ENCODE results near the gene MB. TPM values are rescaled to one million over a fixed set of nuclear protein-coding genes. Genes with fewer than 3 reads are reported as not detected.

Gene MB
- total RNA-seq, 4 donors from 2014 or later: 7,153 to 19,373 (median 11,028) TPM

- in situ Hi-C loops (cut with MboI; ENCODE audit: low sequenced_read_pairs in 4 of 4) (loop anchor here in 3 of 4 donors (5.0 to 25.0 kb wide), 4 partner anchors 36 to 249 kb away; no protein-coding TSS in a partner anchor), intact Hi-C loops (cut with DNase I; ENCODE audit: low total_unique reads) (loop anchor here (5.0 kb wide), 1 partner anchor 331 kb away; no protein-coding TSS in a partner anchor)
- H3K36me3 ChIP-seq: no peaks in the 10 kb centered on the region
- TF ChIP-seq CTCF (IDR thresholded peaks at IDR 0.05 in 4 of 5, conservative IDR thresholded peaks at IDR 0.05 in 1 of 5) (no peak), POLR2A (IDR thresholded peaks at IDR 0.05) (no peak)
- peaks cover 39 to 51% of the 10 kb centered on the region in 2 donors for H3K4me1 ChIP-seq
- no peaks in the 10 kb centered on the region for H3K9me3 ChIP-seq
- peak overlapping the region; percentile 90 to 99 (median 96) for H3K27ac ChIP-seq
- H3K4me3 ChIP-seq: no peak overlapping the region
- DNase-seq (peak in 1 of 2 donors; percentile 40), ATAC-seq (no peak)
- H3K27me3 ChIP-seq: no peaks in the 10 kb centered on the region
These were observed 30.4 kb downstream of the MB start for GRCh38 chr22:35586771-35587170.

DNA sequence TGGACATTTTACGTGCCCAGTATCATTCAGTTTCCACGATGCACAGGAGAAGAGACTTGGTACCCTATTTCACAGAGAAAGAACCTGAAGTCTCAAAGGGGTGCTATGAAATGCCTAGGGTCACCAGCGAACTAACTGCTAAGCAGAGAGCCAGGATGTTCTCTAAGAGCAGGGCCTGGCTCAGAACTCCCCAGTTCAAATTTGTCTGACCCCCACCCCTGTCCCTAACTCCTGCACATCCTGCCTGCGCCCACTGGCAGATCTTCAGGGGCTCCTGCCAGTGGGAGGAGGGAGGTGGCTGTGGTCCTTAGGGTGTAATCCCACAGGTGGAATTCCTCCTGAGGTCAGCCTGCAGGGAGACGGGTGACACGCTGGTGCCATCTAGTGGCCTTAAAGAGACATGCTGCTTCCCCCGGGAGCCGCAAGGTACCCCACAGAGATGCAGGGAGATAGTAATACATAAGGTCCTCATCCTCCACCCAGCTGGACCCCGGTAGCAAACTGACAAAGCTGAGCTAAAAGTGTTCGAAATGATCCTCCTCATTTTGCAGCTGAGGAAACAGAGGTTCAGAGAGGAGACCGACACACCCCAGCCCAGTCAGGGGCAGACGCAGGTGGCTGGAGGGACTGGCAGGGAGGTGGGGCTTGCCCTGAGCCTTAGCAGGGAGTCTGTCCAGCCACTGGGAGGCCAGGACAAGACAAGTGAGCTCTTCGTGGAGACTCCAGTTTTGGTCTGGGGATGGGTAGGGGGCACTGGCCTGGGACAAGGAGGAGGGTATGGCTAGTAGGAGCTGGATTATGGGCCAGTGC, 34.1 kb downstream of the MB start:
- no peaks in the 10 kb centered on the region for H3K36me3 ChIP-seq
- peaks cover 9 to 17% of the 10 kb centered on the region in 2 donors for H3K4me1 ChIP-seq
- in situ Hi-C loops (cut with MboI; ENCODE audit: low sequenced_read_pairs in 4 of 4): loop anchor here in 3 of 4 donors (5.0 to 25.0 kb wide), 3 partner anchors 58 to 246 kb away; no protein-coding TSS in a partner anchor
- intact Hi-C loops (cut with DNase I; ENCODE audit: low total_unique reads): loop anchor here (1.0 to 2.0 kb wide), 5 partner anchors 25 to 233 kb away; partner anchors contain the start of gene RASD2
- DNase-seq (peak in 1 of 2 donors; percentile 63), ATAC-seq (peak in 1 of 2 donors; percentile 26)
- peak; percentile 91 to 97 (median 94) for TF ChIP-seq CTCF (IDR thresholded peaks at IDR 0.05 in 4 of 5, conservative IDR thresholded peaks at IDR 0.05 in 1 of 5)
- TF ChIP-seq POLR2A (IDR thresholded peaks at IDR 0.05): no peak
- H3K27ac ChIP-seq: peak overlapping the region; percentile 25 to 69 (median 54)
- no peaks in the 10 kb centered on the region for H3K27me3 ChIP-seq
- no peaks in the 10 kb centered on the region for H3K9me3 ChIP-seq
- no peak overlapping the region for H3K4me3 ChIP-seq

DNA sequence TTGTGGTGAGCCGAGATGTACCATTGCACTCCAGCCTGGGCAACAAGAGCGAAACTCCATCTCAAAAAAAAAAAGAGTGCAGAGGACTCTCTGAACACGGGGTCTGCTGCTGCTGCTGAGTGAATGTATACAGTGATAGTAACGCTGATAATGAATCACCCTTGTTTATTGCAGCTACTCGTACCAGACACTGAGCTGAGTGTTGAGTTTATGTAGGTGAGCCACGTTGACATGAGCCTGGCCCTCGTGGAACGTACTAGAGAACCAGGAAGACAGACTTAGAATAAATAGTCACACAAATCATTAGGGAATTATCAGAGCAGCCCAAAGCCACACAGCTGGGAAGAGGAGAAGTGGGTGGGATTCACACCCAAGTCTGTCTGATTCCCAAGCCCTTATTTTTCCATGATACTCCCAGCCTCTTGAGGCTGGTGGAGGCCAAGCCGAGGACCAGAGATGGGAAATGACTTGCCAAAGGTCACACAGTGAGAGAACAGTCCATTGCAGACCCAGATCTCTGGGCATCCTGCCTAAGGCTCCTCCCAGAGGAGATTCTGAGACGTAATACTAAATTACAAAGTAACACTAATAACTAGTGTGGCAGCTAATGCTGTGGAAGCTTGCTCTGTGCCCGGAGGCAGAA, 34.8 kb downstream of the MB start:
- in situ Hi-C loops (cut with MboI; ENCODE audit: low sequenced_read_pairs in 4 of 4): loop anchor here in 3 of 4 donors (5.0 to 25.0 kb wide), 3 partner anchors 58 to 245 kb away; no protein-coding TSS in a partner anchor
- no peak for ATAC-seq
- DNase-seq: no peak

GRCh38 chr22:35581023-35581413, 36.1 kb downstream of the MB start:
- in situ Hi-C loops (cut with MboI; ENCODE audit: low sequenced_read_pairs in 4 of 4) (loop anchor here in 3 of 4 donors (5.0 to 25.0 kb wide), 3 partner anchors 56 to 244 kb away; no protein-coding TSS in a partner anchor), intact Hi-C loops (cut with DNase I; ENCODE audit: low total_unique reads) (no loop called here)

More for the DNA sequence above, 34.8 kb downstream of the MB start:
- no peaks in the 10 kb centered on the region for H3K36me3 ChIP-seq
- no peaks in the 10 kb centered on the region for H3K9me3 ChIP-seq
- intact Hi-C loops (cut with DNase I; ENCODE audit: low total_unique reads): loop anchor here (1.0 to 2.0 kb wide), 3 partner anchors 24 to 128 kb away; partner anchors contain the start of gene RASD2
- H3K27me3 ChIP-seq: no peaks in the 10 kb centered on the region
- H3K27ac ChIP-seq: peak overlapping the region in 3 of 4 donors; percentile 2 to 69 (median 55)
- no peak overlapping the region for H3K4me3 ChIP-seq
- no peak for TF ChIP-seq CTCF (IDR thresholded peaks at IDR 0.05 in 4 of 5, conservative IDR thresholded peaks at IDR 0.05 in 1 of 5)
- no peak for TF ChIP-seq POLR2A (IDR thresholded peaks at IDR 0.05)
- peaks cover 3 to 12% of the 10 kb centered on the region in 2 donors for H3K4me1 ChIP-seq

More at GRCh38 chr22:35581023-35581413, 36.1 kb downstream of the MB start:
- H3K36me3 ChIP-seq: no peaks in the 10 kb centered on the region
- H3K27ac ChIP-seq: peak overlapping the region in 3 of 4 donors; percentile 45 to 50 (median 48)
- DNase-seq: no peak
- no peak for TF ChIP-seq CTCF (IDR thresholded peaks at IDR 0.05 in 4 of 5, conservative IDR thresholded peaks at IDR 0.05 in 1 of 5)
- TF ChIP-seq POLR2A (IDR thresholded peaks at IDR 0.05): no peak
- H3K4me1 ChIP-seq: peaks cover 0 to 10% of the 10 kb centered on the region in 2 donors
- H3K4me3 ChIP-seq: no peak overlapping the region
- no peaks in the 10 kb centered on the region for H3K27me3 ChIP-seq
- H3K9me3 ChIP-seq: no peaks in the 10 kb centered on the region
- no peak for ATAC-seq
